GM19351 (cell line): ENCODE results near the gene IGFLR1.

Source experiments
- ATAC-seq: cut with Tn5 transposase; IDR thresholded peaks from one replicate; pipeline ENCODE4 v1.9.1; 2021; ENCODE audit warnings: mild to moderate bottlenecking, moderate library complexity; ENCODE audit not compliant: unreplicated experiment

The IGFLR1 gene

DNA sequence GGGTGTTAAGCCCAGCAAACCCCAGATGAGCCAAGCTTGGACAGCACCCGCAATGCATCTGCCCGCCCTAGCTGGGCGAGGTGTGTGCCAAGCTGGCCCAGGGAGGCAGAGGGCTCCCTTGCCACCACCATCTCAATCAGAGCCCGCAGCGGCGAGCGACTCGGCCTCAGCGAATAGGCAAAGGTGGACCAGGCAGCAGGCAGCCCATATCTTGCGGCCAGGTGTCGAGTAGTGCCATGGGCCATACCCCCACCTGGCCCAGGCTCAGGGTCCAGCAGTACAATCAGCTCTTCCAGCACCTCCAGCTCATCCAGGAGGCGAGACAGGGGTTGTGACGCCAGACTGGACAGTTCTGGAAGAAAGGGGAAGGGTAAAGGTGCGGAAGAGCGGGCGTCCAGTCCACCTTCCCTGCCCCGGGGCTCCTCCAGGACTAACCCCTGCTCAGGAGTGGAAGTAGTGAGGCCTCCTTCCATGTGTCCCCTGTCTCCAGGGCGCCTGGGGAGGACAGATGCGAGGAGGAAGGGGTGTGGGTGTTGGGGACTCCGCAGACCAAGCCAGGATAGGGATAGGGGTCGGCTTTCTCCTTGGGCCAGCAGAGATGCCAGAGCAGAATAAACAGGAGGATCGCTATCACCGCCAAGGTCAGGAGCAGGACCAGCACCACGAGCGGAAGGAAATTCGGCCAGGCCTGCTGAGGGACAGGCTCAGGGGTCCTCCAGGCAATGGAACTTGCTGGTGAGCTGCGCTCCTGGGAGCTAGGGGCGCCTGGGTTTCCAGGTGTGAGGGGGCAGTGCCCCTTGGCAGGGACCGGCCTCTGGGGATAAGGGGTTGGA is 2.8 kb downstream of the IGFLR1 start:
- no peak for ATAC-seq

DNA sequence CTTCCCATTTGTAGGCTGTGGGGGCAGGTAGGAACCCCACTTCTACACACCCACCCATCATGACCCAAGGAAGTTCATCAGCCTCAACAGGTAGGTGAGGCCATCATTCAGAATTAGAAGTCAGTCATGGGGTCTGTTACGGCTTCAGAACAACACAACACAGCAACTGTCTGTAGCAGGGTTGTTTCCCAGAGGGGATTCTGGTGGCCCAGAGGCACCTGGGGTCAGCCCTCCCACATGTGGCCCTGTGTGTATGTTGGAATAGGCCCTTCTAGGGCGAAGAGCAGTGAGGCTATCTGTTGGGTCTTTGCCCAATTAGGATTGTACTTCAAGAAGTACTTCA is 3.4 kb downstream of the IGFLR1 start:
- ATAC-seq, result no peak

DNA sequence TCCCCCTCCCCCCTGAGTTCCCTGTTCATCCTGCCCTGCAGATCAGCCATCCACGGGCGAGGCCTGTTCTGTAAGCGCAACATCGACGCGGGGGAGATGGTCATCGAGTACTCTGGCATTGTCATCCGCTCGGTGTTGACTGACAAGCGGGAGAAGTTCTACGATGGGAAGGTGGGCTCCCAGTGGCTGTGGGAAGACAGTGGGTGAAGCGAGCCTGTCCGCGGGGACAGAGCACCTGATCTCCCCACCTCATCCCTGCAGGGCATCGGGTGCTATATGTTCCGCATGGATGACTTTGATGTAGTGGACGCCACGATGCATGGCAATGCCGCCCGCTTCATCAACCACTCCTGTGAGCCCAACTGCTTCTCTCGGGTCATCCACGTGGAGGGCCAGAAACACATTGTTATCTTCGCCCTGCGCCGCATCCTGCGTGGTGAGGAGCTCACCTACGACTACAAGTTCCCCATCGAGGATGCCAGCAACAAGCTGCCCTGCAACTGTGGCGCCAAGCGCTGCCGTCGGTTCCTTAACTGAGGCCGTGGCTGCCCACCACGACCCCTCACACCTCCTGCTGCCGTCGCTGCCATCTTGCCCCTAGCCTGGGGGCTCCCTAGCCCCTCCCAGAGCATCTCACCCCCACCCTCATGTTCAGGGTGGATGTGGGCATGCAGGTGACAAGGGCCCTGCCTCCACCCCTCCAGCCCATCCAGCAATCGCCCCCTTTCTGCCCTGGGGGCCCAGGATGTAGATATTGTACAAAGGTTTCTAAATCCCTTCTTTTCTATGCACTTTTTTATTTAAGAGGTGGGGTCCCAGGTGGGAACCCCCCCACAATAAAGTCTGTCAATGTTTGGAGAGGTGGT is 4.0 kb downstream of the IGFLR1 start:
- ATAC-seq, result no peak

DNA sequence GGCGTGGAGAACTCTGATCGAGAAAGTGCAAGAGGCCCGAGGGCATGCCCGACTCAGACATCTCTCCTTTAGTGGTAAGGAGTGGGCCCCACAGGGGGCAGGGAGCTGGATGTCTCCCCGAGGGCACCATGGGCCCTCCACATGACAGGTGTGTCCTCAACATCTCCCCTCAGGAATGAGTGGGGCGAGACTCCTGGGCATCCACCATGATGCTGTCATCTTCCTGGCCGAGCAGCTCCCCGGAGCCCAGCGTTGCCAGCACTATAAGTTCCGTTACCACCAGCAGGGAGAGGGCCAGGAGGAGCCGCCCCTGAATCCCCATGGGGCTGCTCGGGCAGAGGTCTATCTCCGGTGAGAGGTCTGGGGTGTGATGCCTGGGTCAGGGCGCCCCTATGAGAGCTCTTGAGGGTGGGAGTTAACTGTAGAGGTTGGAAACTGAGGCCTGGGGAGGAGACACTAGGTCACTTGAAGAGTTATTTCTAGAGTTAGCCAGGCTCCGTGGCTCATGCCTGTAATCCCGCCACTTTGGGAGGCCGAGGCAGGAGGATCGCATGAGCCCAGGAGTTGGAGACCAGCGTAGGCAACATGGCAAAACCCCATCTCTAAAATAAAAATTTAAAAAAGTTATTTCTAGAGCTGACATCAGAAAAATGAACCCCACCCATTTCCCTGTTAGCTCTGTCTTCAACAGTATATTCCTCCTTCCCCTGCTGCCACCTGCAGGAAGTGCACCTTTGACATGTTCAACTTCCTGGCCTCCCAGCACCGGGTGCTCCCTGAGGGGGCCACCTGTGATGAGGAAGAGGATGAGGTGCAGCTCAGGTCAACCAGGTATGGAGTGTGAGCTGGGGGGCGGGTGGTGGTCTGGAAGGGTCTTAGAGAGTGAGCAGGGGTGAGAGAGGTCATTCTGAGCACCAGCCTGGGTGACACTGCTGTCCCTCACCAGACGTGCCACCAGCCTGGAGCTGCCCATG is 5.1 kb downstream of the IGFLR1 start:
- no peak for ATAC-seq

DNA sequence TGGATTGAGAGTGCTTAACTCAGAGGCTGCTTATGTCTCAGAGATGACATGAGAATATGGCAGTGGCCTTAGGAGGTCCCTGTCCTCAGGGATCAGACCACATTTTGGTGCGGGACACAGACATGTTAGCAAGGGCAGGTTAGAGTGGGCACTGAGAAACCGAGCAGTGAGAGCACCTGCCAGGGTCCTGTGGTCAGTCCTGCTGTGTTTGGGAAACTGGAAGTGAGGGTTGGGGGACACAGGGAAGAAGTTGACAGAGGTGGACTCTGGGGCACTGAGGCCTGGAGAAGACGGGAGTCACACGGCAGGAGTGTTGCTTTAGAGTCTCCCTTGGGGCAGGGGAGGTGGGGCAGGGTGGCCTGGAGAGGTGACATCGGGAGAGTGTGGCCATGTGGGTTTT is 7.4 kb downstream of the IGFLR1 start:
- no peak for ATAC-seq

DNA sequence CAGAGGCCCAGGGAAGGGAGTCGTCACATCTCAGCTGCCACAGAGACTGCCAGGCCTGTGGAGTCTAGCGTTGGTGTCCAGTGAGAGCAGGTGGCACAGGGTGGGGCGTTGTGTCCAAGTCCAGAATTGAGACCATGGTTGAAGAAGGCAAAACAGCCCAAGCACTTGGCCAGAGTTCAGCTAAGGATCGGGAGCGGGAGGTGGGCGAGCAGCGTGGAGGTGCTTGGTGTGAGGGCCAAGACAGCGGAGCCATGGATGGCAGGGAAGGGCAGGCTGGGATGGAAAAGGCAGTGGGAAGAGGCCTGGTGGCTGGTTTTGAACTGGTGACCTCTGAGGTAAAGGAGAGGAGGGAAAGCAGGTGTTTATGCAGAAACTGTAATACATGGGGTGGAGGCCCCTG is 8.0 kb downstream of the IGFLR1 start:
- no peak for ATAC-seq

DNA sequence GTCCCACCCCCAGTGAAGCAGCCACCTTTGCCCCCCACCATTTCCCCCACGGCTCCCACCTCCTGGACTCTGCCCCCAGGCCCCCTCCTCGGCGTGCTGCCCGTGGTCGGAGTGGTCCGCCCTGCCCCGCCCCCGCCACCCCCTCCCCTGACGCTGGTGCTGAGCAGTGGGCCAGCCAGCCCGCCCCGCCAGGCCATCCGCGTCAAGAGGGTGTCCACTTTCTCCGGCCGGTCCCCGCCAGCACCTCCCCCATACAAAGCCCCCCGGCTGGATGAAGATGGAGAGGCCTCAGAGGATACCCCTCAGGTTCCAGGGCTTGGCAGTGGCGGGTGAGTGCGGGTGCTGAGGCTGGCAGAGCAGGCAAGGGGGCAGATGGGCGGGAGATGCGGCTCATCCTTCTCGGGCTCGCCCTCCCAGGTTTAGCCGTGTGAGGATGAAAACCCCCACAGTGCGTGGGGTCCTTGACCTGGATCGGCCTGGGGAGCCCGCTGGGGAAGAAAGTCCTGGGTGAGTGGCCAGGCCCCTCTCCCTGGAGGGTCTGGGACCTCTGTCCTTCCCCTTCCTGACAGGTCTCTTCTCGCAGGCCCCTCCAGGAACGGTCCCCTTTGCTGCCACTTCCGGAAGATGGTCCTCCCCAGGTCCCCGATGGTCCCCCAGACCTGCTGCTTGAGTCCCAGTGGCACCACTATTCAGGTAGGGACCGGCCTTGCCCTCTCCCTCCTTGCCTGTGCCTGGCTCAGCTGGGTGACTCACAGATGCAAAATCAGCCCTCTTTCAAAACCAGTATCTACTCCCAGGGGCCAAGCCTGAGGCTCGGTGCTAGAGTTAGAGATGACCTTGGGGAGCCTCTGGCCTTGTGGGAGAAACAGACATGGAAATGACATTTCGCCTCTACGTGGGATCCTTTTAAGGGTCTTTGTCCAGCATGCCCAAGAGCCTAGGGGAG is 8.8 kb downstream of the IGFLR1 start:
- no peak for ATAC-seq

DNA sequence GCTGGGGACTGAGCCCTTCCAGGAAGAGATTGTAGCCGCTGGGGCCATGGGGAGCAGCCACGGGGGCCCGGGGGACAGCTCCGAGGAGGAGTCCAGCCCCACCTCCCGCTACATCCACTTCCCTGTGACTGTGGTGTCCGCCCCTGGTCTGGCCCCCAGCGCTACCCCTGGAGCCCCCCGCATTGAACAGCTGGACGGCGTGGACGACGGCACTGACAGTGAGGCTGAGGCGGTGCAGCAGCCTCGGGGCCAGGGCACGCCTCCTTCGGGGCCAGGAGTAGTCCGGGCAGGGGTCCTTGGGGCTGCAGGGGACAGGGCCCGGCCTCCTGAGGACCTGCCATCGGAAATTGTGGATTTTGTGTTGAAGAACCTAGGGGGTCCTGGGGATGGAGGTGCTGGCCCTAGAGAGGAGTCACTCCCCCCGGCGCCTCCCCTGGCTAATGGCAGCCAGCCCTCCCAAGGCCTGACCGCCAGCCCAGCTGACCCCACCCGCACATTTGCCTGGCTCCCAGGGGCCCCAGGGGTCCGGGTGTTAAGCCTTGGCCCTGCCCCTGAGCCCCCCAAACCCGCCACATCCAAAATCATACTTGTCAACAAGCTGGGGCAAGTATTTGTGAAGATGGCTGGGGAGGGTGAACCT is 9.6 kb downstream of the IGFLR1 start:
- no peak for ATAC-seq

DNA sequence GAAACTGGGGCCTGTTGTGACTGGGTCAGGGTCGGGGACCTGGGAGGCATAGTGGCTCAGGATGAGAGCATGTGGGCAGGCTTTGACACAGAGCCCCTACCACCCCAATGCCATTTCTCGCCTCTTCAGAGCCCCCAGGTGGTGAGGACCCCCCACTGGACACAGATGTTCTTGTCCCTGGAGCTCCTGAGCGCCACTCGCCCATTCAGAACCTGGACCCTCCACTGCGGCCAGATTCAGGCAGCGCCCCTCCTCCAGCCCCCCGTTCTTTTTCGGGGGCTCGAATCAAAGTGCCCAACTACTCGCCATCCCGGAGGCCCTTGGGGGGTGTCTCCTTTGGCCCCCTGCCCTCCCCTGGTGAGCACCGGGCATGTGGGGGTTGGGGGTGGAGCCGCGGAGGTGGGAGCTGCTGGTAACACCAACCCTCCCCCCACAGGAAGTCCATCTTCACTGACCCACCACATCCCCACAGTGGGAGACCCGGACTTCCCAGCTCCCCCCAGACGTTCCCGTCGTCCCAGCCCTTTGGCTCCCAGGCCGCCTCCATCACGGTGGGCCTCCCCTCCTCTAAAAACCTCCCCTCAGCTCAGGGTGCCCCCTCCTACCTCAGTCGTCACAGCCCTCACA is 10.4 kb downstream of the IGFLR1 start:
- ATAC-seq, result no peak

DNA sequence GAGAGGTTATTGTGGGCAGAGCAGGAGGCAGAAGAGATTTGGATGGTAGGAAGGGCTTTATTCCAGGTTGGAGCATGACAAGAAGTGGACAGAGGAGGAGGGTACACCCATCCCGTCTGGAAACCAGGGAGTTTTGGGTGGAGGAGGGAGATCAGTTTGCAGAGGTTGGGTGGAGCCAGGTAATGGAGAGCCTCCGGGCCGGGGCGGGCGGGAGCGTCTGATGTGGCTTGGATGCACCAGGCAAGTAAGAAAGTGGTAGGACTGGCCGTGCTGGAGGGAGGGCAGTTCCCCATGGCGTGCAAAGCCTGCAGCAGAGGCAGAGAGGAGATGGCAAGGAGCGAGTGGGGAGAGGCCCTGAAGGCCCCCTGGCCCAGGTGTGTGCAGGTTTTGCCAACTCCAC is 10.9 kb downstream of the IGFLR1 start:
- ATAC-seq, result no peak

DNA sequence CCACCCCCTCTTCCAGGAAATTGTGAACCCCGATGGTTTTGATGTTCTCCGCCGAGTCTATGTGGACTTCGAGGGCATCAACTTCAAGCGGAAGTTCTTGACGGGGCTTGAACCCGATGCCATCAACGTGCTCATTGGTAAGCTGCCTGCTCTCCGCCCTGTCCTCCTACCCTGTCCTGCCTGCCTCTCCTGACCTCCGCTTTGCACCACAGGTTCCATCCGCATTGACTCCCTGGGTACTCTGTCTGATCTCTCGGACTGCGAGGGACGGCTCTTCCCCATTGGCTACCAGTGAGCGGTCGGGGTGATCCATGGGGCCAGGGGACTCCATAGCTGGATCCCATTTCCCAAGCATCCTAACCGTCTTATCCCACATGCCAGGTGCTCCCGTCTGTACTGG is 11.9 kb downstream of the IGFLR1 start:
- no peak for ATAC-seq

DNA sequence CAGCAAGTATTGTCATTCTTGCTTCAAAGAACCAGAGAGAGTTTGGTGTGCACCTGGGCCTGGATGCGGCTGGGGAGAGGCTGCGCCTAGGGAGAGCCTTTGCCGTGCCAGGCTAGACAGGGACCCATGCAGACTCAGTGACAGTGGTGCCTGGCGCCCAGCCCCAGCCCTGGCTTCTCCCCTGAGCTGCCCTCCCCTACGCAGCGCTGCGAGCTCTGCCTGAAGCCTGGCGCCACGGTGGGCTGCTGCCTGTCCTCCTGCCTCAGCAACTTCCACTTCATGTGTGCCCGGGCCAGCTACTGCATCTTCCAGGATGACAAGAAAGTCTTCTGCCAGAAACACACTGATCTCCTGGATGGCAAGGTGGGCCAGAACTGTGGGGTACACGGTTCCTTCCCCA is 12.5 kb downstream of the IGFLR1 start:
- no peak for ATAC-seq

DNA sequence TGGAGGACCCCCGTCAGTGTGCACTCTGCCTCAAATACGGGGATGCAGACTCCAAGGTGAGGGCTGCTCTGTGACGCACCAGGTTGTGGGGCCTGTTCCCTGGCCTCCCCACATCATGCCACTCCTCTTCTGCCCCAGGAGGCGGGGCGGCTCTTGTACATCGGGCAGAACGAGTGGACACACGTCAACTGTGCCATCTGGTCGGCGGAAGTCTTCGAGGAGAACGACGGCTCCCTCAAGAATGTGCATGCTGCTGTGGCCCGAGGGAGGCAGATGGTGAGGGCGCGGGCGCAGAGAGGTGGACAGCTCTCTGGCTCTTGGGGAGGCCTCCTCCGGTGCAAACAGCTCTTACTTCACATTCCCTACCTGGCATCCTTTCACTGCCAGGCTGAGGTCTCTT is 13.2 kb downstream of the IGFLR1 start:
- no peak for ATAC-seq

DNA sequence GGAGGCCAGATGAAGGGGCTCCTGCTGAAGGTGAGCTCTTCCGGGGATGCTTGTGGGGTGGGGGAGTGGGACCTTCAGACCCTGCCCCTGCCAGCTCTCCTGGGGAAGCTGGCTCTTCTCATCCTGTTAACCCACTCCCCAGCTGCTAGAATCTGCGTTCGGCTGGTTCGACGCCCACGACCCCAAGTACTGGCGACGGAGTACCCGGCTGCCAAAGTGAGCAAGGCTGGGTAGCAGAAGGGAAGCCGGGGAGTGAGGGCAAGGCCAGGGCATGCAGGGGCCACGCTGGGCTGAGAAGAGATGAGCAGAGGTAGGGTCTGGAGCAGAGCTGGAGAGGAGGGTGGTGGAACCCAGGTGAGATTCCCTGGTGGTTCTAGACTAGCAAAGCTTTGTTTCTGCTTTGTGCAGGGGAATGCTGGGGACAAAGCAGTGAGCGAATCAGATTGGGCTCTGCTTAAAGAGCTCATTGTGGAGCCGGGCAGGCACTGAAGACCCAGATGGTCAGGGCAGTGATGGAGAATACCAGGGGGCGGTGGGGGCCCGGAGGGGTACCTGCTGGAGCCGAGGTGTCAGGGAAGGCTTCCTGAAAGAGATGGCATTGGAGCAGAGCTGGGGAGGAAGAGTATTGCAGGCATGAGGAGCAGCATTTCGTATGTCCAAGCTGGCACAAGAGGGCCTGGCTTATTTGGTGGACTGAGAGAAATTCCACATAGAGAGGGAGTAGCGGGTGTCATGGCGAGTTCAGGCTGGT is 14.1 kb downstream of the IGFLR1 start:
- ATAC-seq, result no peak

DNA sequence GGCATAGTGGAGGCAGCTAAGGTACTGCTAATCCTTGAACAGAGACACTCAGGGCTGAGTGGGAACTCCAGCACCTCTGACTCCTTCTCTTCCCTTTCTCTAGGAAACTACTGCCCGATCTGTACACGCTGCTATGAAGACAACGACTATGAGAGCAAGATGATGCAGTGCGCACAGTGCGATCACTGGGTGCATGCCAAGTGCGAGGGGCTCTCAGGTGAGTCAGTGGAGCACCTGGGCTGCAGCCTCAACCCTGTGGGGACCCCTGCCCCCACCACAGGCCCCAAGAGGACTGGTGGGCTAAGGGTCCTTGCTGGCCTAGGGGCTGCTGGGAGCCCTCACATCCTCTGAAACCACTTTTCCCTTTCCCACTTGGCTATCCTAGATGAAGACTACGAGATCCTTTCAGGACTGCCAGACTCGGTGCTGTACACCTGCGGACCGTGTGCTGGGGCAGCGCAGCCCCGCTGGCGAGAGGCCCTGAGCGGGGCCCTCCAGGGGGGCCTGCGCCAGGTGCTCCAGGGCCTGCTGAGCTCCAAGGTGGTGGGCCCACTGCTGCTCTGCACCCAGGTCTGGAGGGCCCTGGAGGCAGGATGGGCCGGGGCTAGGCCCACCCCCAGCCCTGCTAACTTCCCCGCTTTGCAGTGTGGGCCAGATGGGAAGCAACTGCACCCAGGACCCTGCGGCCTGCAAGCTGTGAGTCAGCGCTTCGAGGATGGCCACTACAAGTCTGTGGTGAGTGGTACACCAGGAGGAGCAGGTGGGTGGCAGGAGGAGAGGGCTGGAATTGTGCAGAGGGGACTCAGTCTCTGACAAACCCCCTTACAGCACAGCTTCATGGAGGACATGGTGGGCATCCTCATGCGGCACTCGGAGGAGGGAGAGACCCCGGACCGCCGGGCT is 14.9 kb downstream of the IGFLR1 start:
- no peak for ATAC-seq

DNA sequence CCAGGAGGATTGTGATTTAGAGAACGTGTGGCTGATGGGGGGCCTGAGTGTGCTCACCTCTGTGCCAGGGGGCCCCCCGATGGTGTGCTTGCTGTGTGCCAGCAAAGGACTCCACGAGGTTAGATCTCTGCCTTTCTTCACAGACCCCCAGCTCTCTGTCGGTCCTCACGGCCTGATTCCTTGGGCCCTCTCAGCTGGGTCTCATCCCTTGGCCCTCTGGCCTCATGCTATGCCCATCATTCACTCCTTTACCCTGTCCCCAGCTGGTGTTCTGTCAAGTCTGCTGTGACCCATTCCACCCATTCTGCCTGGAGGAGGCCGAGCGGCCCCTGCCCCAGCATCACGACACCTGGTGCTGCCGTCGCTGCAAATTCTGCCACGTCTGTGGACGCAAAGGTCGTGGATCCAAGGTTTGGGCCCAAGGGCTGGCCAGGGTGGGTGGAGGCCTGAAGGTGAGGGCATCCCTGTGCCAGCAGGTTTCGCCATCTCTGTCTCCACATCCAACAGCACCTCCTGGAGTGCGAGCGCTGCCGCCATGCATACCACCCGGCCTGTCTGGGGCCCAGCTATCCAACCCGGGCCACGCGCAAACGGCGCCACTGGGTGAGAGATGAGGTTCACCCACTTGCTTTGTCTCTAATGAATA is 16.9 kb downstream of the IGFLR1 start:
- no peak for ATAC-seq

DNA sequence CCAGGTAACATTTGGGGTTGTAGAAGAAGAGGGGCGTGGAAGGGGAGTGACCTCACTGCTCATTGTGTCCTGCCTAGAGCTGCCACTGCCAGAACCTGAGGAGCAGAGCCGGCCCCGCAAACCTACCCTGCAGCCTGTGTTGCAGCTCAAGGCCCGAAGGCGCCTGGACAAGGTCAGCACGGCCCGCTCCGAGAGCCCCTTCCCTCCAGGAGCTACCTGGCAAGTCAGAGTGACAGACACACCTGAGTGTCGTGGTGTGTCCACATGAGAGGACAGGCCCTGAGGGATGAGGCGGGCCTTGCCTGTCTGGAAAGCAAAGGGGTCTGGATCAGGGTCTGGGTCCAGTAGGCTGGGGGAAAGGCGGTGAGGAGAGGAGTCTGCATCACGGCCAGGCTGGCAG is 17.7 kb downstream of the IGFLR1 start:
- no peak for ATAC-seq
